ENCODE results near the gene RALGPS2.

Gene RALGPS2

GRCh38 chr1:178694923-178695525 is 30.0 kb upstream of the RALGPS2 start:
- no peak for DNase-seq (ENCODE audit: low read depth)
- no peak overlapping the region for H3K4me3 ChIP-seq (ENCODE audit: low read depth, low read length)
- TF ChIP-seq CTCF (IDR thresholded peaks at IDR 0.05; ENCODE audit: control insufficient read depth, extremely low read depth, insufficient read depth): no peak

GRCh38 chr1:178702146-178702545 is 22.9 kb upstream of the RALGPS2 start:
- DNase-seq (ENCODE audit: low read depth): no peak
- no peak for TF ChIP-seq CTCF (IDR thresholded peaks at IDR 0.05; ENCODE audit: control insufficient read depth, extremely low read depth, insufficient read depth)
- no peak overlapping the region for H3K4me3 ChIP-seq (ENCODE audit: low read depth, low read length)

- no peak overlapping the region for H3K4me3 ChIP-seq (ENCODE audit: low read depth, low read length)
- no peak for TF ChIP-seq CTCF (IDR thresholded peaks at IDR 0.05; ENCODE audit: control insufficient read depth, extremely low read depth, insufficient read depth)
- DNase-seq (ENCODE audit: low read depth): no peak
Observed at GRCh38 chr1:178704833-178705232, 20.2 kb upstream of the RALGPS2 start.

GRCh38 chr1:178706432-178706831 is 18.6 kb upstream of the RALGPS2 start:
- no peak overlapping the region for H3K4me3 ChIP-seq (ENCODE audit: low read depth, low read length)
- no peak for DNase-seq (ENCODE audit: low read depth)
- no peak for TF ChIP-seq CTCF (IDR thresholded peaks at IDR 0.05; ENCODE audit: control insufficient read depth, extremely low read depth, insufficient read depth)

- no peak for TF ChIP-seq CTCF (IDR thresholded peaks at IDR 0.05; ENCODE audit: control insufficient read depth, extremely low read depth, insufficient read depth)
- H3K4me3 ChIP-seq (ENCODE audit: low read depth, low read length): no peak overlapping the region
- DNase-seq (ENCODE audit: low read depth): no peak
Observed at GRCh38 chr1:178713259-178713658, 11.8 kb upstream of the RALGPS2 start.

GRCh38 chr1:178714453-178714852 is 10.6 kb upstream of the RALGPS2 start:
- H3K4me3 ChIP-seq (ENCODE audit: low read depth, low read length): no peak overlapping the region
- TF ChIP-seq CTCF (IDR thresholded peaks at IDR 0.05; ENCODE audit: control insufficient read depth, extremely low read depth, insufficient read depth): no peak
- DNase-seq (ENCODE audit: low read depth): no peak

GRCh38 chr1:178716111-178716510 is 8.9 kb upstream of the RALGPS2 start:
- no peak for TF ChIP-seq CTCF (IDR thresholded peaks at IDR 0.05; ENCODE audit: control insufficient read depth, extremely low read depth, insufficient read depth)
- no peak for DNase-seq (ENCODE audit: low read depth)
- H3K4me3 ChIP-seq (ENCODE audit: low read depth, low read length): no peak overlapping the region
